OCI-LY1 (cell line): ENCODE data around the gene SYT2.
"Not testable (repeated sequence)": the region's sequence is repeated elsewhere in the genome, so short reads cannot be mapped to it uniquely, and the experiment has no call there.

ENCODE experiments used
- H2AFZ ChIP-seq: fragments of 200-600 bp; sonication (generic), shearing (Covaris generic); 2 replicates; pipeline ENCODE4 v1.6.0; 2014; ENCODE audit warnings: antibody characterized with exemption, mild to moderate bottlenecking, low read length
- H3F3A ChIP-seq: fragments of 200-600 bp; sonication (generic), shearing (Covaris generic); 2 replicates; pipeline ENCODE4 v1.6.0; 2014; ENCODE audit warnings: mild to moderate bottlenecking, antibody characterized with exemption, low read length, moderate library complexity; ENCODE audit not compliant: insufficient read depth
- H3K27ac ChIP-seq: fragments of 200-600 bp; sonication (generic); 2 replicates; pipeline ENCODE4 v1.5.1; 2014; ENCODE audit warnings: low read length, mixed run types, mild to moderate bottlenecking, low read depth; ENCODE audit not compliant: poor library complexity, severe bottlenecking
- H3K27me3 ChIP-seq: fragments of 200-600 bp; sonication (generic); 2 replicates; pipeline ENCODE4 v1.6.0; 2014; ENCODE audit warnings: antibody characterized with exemption, mild to moderate bottlenecking, low read length, moderate library complexity; ENCODE audit not compliant: insufficient read depth
- H3K36me3 ChIP-seq: fragments of 200-600 bp; sonication (generic); 2 replicates; pipeline ENCODE4 v1.6.1; 2014; ENCODE audit warnings: mild to moderate bottlenecking, antibody characterized with exemption, low read length, moderate library complexity, mixed read lengths; ENCODE audit not compliant: insufficient read depth
- H3K4me1 ChIP-seq: fragments of 200-600 bp; sonication (generic); 2 replicates; pipeline ENCODE4 v1.5.1; 2014; ENCODE audit warnings: mild to moderate bottlenecking, low read length, moderate library complexity; ENCODE audit not compliant: insufficient read depth, severe bottlenecking
- H3K4me2 ChIP-seq: fragments of 200-600 bp; sonication (generic), shearing (Covaris generic); 2 replicates; pipeline ENCODE4 v1.6.1; 2014; ENCODE audit warnings: low read length
- H3K4me3 ChIP-seq: fragments of 200-600 bp; sonication (generic); 2 replicates; pipeline ENCODE4 v1.5.1; 2014; ENCODE audit warnings: low read length, low read depth, mild to moderate bottlenecking, mixed read lengths; ENCODE audit not compliant: poor library complexity, severe bottlenecking
- H3K79me2 ChIP-seq: fragments of 200-600 bp; shearing (Covaris generic); 2 replicates; pipeline ENCODE4 v1.6.1; 2016; ENCODE audit warnings: mixed run types, low read length, mixed read lengths; ENCODE audit not compliant: insufficient read depth
- H3K9ac ChIP-seq: fragments of 200-600 bp; sonication (generic), shearing (Covaris generic); 2 replicates; pipeline ENCODE4 v1.6.1; 2014; ENCODE audit warnings: mild to moderate bottlenecking, low read length, mixed read lengths
- H3K9me2 ChIP-seq: fragments of 200-600 bp; sonication (generic), shearing (Covaris generic); 2 replicates; pipeline ENCODE4 v1.6.1; 2014; ENCODE audit warnings: low read depth, mild to moderate bottlenecking, low read length, mixed read lengths
- H3K9me3 ChIP-seq: fragments of 200-600 bp; shearing (Covaris generic); 2 replicates; pipeline ENCODE4 v1.6.1; 2014; ENCODE audit warnings: low read length, mixed read lengths
- H4K20me1 ChIP-seq: fragments of 200-600 bp; sonication (generic), shearing (Covaris generic); 2 replicates; pipeline ENCODE4 v1.6.0; 2016; ENCODE audit warnings: mild to moderate bottlenecking, low read length; ENCODE audit not compliant: insufficient read depth
- CTCF ChIP-seq: fragments of 200-600 bp; sonication (generic), shearing (Covaris generic); IDR thresholded peaks from 2 replicates; pipeline ENCODE4 v1.5.1; 2017; ENCODE audit warnings: mild to moderate bottlenecking, antibody characterized with exemption, low read length, moderate library complexity, mixed read lengths
- EZH2 ChIP-seq: fragments of 200-600 bp; sonication (generic), shearing (Covaris generic); IDR thresholded peaks from 2 replicates; pipeline ENCODE4 v1.8.0; 2017; ENCODE audit warnings: borderline replicate concordance, mixed run types, mild to moderate bottlenecking, antibody characterized with exemption, low read length, moderate library complexity, mixed read lengths

Gene SYT2

GRCh38 chr1:202554619-202555018 is 155.6 kb downstream of the SYT2 start:
- not testable (repeated sequence) for H3K4me2 ChIP-seq, H3K79me2 ChIP-seq, H3K36me3 ChIP-seq, H4K20me1 ChIP-seq, H3F3A ChIP-seq, H2AFZ ChIP-seq, H3K27me3 ChIP-seq, H3K9me3 ChIP-seq, H3K4me3 ChIP-seq, H3K27ac ChIP-seq, H3K9ac ChIP-seq, H3K9me2 ChIP-seq
- H3K4me1 ChIP-seq: peaks cover 11% of the 10 kb centered on the region

GRCh38 chr1:202553560-202554038 is 156.7 kb downstream of the SYT2 start:
- Histone ChIP-seq H3K9me2 (no peaks in the 10 kb centered on the region), H3K9ac (no peak overlapping the region), H3K9me3 (no peaks in the 10 kb centered on the region), H3K36me3 (no peaks in the 10 kb centered on the region), H3F3A (no peaks in the 10 kb centered on the region), H3K4me2 (no peak overlapping the region; the same call in 1 of the 2 replicates), H3K27me3 (no peaks in the 10 kb centered on the region), H4K20me1 (no peaks in the 10 kb centered on the region), H3K4me3 (no peak overlapping the region), H3K4me1 (peaks cover 11% of the 10 kb centered on the region), H3K79me2 (no peaks in the 10 kb centered on the region), H2AFZ (no peak overlapping the region), H3K27ac (peak overlapping the region; percentile 14)
- no peak for TF ChIP-seq EZH2
- no peak for TF ChIP-seq CTCF

- H3K4me2 ChIP-seq: not testable (repeated sequence)
- H3K27ac ChIP-seq: peak overlapping the region; percentile 14
Observed at GRCh38 chr1:202553078-202553477, 157.2 kb downstream of the SYT2 start.

GRCh38 chr1:202552615-202553014 is 157.6 kb downstream of the SYT2 start:
- H2AFZ ChIP-seq, H3F3A ChIP-seq, H3K36me3 ChIP-seq, H3K4me2 ChIP-seq, H3K9me3 ChIP-seq, H3K27me3 ChIP-seq, H3K79me2 ChIP-seq, H3K27ac ChIP-seq, H3K9me2 ChIP-seq, H4K20me1 ChIP-seq, H3K4me3 ChIP-seq, H3K9ac ChIP-seq: not testable (repeated sequence)
- peaks cover 11% of the 10 kb centered on the region for H3K4me1 ChIP-seq

More at GRCh38 chr1:202553078-202553477, 157.2 kb downstream of the SYT2 start:
- not testable (repeated sequence) for H3K4me3 ChIP-seq, H4K20me1 ChIP-seq, H3K79me2 ChIP-seq, H3K27me3 ChIP-seq, H3K36me3 ChIP-seq, H3K9me2 ChIP-seq, H2AFZ ChIP-seq, H3F3A ChIP-seq, H3K9ac ChIP-seq, H3K9me3 ChIP-seq
- H3K4me1 ChIP-seq: peaks cover 11% of the 10 kb centered on the region

GRCh38 chr1:202551683-202552082 is 158.6 kb downstream of the SYT2 start:
- no peak overlapping the region for H3K27ac ChIP-seq
- no peak overlapping the region for H3K4me3 ChIP-seq
- peaks cover 11% of the 10 kb centered on the region for H3K4me1 ChIP-seq
- H3F3A ChIP-seq: no peaks in the 10 kb centered on the region
- H3K79me2 ChIP-seq: no peaks in the 10 kb centered on the region
- H3K9ac ChIP-seq: no peak overlapping the region
- no peaks in the 10 kb centered on the region for H3K9me2 ChIP-seq
- no peak overlapping the region for H3K4me2 ChIP-seq
- TF ChIP-seq EZH2 (no peak), CTCF (no peak)
- H3K36me3 ChIP-seq: no peaks in the 10 kb centered on the region
- H2AFZ ChIP-seq: no peak overlapping the region
- H4K20me1 ChIP-seq: no peaks in the 10 kb centered on the region
- no peaks in the 10 kb centered on the region for H3K9me3 ChIP-seq
- no peaks in the 10 kb centered on the region for H3K27me3 ChIP-seq

GRCh38 chr1:202550088-202550487 is 160.2 kb downstream of the SYT2 start:
- not testable (repeated sequence) for H3K36me3 ChIP-seq, H3F3A ChIP-seq, H3K9me3 ChIP-seq, H3K9me2 ChIP-seq, H3K79me2 ChIP-seq, H3K27me3 ChIP-seq, H2AFZ ChIP-seq, H3K4me2 ChIP-seq, H3K4me3 ChIP-seq, H3K9ac ChIP-seq, H3K27ac ChIP-seq, H4K20me1 ChIP-seq
- peaks cover 11% of the 10 kb centered on the region for H3K4me1 ChIP-seq
